HG03103 (cell line): ENCODE measurements around the gene TNFRSF6B.

Experiments used
- ATAC-seq: cut with Tn5 transposase; IDR thresholded peaks from one replicate; pipeline ENCODE4 v1.9.1; 2021; ENCODE audit warnings: low read depth; ENCODE audit not compliant: unreplicated experiment

Gene TNFRSF6B

GRCh38 chr20:63734946-63735858 lies 38.8 kb downstream of the TNFRSF6B start:
- ATAC-seq, result no peak

GRCh38 chr20:63735859-63736718 lies 39.6 kb downstream of the TNFRSF6B start, which contains the start of gene LIME1:
Gene LIME1, plus strand, starts transcription at chr20:63736664. Its CDS starts 886 bp downstream, at chr20:63737550.
- no peak for ATAC-seq

- ATAC-seq, result no peak
Observed at GRCh38 chr20:63736893-63737694, 40.6 kb downstream of the TNFRSF6B start.

- no peak for ATAC-seq
Observed at GRCh38 chr20:63737695-63737944, 41.2 kb downstream of the TNFRSF6B start.

- no peak for ATAC-seq
Observed at GRCh38 chr20:63737945-63738686, 41.7 kb downstream of the TNFRSF6B start.

GRCh38 chr20:63738687-63739129 lies 42.3 kb downstream of the TNFRSF6B start:
- no peak for ATAC-seq

- ATAC-seq, result no peak
Observed at GRCh38 chr20:63739130-63740069, 42.9 kb downstream of the TNFRSF6B start, which contains the start of gene SLC2A4RG. Gene SLC2A4RG, plus strand, starts transcription at chr20:63739776. Its CDS starts 137 bp downstream, at chr20:63739913.

- ATAC-seq, result no peak
Observed at GRCh38 chr20:63740070-63740626, 43.7 kb downstream of the TNFRSF6B start.

GRCh38 chr20:63740627-63741353 lies 44.3 kb downstream of the TNFRSF6B start:
- ATAC-seq, result no peak

GRCh38 chr20:63741354-63741675 lies 44.9 kb downstream of the TNFRSF6B start:
- no peak for ATAC-seq

- ATAC-seq, result no peak
Observed at GRCh38 chr20:63741676-63742380, 45.4 kb downstream of the TNFRSF6B start.

- no peak for ATAC-seq
Observed at GRCh38 chr20:63742381-63743024, 46.1 kb downstream of the TNFRSF6B start.

GRCh38 chr20:63743210-63743970 lies 46.9 kb downstream of the TNFRSF6B start:
- ATAC-seq, result no peak

GRCh38 chr20:63744158-63744557 lies 47.7 kb downstream of the TNFRSF6B start:
- ATAC-seq, result no peak

GRCh38 chr20:63744574-63745423 lies 48.3 kb downstream of the TNFRSF6B start:
- ATAC-seq, result no peak
